ENCODE results near the gene GALNT4.

GALNT4 gene

DNA sequence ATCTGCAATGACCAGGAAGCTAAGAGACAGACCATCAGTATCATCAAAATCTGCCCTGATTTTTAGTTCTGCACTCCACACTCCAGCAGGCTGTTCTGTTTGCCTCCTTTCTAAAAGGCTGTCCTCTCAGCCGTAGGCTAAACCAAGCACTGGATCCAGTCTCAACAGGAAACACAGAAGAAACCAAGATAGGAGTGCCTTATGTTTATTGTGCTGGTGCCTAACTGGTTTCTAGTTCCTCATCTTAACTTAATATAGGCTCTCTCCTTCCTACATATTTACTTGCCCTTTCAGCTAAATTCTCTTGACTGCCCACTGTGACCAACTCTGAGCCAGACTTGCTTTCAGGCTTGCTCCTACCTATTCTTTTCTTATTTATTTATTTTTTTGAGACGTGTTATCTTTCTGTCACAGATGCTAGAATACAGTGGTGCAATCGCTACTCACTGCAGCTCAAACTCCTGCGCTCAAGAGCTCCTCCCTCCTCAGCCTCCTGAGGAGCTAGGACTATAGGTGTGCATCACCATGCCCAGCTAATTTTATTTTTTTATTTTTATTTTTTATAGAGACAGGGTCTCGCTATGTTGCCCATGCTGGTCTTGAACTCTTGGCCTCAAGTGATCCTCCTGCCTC is 30.8 kb downstream of the GALNT4 start:
- TF ChIP-seq ZNF274 (IDR thresholded peaks at IDR 0.05; ENCODE audit: low read depth, low read length), result no peak
- no peak overlapping the region for H3K4me3 ChIP-seq (ENCODE audit: low read length)

DNA sequence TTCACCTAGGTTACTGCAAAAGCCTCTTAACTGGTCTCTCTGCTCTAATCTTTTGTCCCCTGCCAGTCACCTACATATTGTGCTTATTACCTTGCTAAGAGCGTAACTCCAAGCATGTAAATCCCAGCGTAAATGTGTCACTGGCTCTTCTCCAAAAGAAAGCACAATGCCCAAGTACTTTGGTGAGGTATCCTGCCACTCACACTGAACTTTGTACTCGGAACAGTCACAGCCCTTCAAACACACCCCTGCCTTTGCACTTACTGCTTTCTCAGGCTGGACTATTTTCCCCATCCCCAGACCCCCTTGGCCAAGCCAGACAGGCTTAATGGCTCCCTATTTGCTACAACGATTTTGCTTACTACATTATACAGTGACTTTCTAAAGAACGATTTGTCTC is 31.7 kb downstream of the GALNT4 start:
- H3K4me3 ChIP-seq (ENCODE audit: low read length), result no peak overlapping the region
- TF ChIP-seq ZNF274 (IDR thresholded peaks at IDR 0.05; ENCODE audit: low read depth, low read length), result no peak

DNA sequence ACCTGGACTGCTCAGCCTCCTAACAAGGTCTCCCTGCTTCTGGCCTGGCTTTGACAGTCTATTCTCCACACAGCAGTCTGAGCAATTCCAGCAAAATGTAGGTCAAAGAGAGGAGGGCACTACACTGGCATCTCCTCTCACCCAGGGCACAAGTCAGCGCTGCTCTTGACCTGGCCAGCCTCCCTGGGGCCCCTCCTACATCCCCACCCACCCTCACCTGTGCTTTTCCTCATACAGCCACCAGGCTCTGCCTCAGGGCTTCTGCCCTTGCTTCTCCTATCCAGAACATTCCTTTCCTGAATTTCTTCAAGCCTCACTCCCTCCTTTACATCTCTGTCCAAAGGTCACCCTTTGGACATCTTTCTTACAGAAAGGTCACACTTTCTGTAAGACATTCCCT is 33.7 kb downstream of the GALNT4 start:
- no peak overlapping the region for H3K4me3 ChIP-seq (ENCODE audit: low read length)
- TF ChIP-seq ZNF274 (IDR thresholded peaks at IDR 0.05; ENCODE audit: low read depth, low read length), result no peak

DNA sequence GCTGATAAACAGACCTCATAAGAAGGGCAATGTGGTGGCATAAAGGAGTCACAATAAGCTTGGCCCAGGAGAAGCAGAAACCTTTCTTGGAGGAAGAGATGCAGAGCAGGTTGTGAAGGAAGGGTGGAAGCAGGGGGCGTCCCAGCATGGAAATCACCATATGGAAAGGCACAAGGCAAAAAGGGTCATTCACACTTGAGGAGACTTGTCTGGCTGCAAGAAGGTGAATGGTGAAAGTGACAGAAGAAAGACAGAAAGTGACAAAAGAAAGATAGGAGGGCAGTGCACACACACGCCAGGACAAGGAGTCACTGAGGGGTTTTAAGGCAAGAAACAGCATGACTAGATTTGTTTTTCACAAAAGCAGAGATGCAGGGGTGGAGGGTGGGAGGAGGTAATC is 38.3 kb downstream of the GALNT4 start:
- TF ChIP-seq ZNF274 (IDR thresholded peaks at IDR 0.05; ENCODE audit: low read depth, low read length), result no peak

DNA sequence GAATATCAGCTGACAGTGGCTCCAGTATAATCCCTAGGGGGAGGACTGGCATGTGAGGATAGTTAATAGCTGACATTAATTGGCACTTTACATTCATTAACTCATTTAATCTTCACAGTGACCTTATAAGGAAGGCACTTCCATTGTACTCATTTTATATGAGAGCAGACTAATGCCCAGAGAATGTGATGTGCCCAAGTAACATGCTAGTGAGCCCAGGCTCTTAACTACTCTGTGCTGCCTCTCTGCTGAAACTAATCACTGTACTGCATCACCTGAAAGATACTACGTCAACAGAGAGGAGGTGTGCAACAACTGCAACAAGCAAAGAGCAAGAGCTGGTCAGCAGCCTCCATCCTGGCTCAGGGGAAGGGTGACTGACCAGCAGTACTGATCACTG is 40.1 kb downstream of the GALNT4 start:
- no peak for TF ChIP-seq ZNF274 (IDR thresholded peaks at IDR 0.05; ENCODE audit: low read depth, low read length)

More for the DNA sequence above, 38.3 kb downstream of the GALNT4 start:
- H3K4me3 ChIP-seq (ENCODE audit: low read length), result no peak overlapping the region

DNA sequence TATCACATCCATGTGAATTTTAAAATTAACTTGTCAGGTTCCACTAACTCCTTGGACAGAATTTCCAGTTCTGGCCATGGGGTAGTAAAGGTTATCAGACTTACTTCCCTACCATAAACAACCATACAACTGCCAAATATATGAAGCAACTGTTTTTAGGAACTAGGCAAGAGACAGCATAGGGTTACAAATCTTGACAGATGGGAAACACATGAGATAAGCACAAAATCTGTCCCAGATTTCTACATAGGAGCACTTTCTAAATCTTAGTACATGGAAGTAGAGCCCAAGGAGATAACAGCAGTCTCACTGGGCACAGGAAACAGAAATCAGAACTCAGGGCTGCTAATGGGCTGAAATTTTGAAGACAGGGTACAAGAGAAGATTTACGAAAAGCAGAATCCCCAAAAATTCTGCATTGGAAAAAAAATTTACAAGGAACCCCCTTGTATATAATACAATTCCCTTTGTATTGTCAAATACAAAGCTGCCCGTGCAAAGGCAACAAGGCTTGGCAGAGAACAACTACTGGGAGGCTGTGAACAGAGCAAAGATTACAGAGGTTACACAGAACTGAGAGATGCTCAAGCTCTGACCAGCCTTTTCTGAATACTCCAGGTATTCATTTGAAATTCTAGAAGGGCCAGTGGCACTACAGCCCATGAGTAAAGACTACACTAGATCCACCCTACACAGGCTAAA is 43.2 kb downstream of the GALNT4 start:
- H3K4me3 ChIP-seq (ENCODE audit: low read length), result no peak overlapping the region
- no peak for TF ChIP-seq ZNF274 (IDR thresholded peaks at IDR 0.05; ENCODE audit: low read depth, low read length)

More for the DNA sequence above, 40.1 kb downstream of the GALNT4 start:
- no peak overlapping the region for H3K4me3 ChIP-seq (ENCODE audit: low read length)

DNA sequence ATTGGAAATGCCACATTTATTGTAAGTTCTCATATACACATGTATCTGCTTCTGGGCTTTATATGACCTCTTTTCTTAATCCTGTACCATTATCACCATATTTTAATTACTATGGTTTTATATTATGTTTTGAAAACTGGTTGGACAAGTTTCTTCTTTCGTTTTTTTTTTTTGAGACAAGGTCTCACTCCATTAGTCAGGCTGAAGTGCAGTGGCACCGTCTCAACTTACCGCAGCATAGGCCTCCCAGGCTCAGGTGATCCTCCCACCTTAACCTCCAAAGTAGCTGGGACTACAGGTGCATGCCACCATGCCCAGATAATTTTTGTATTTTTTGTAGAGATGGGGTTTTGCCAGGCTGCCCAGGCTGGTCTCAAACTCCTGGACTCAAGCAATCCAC is 44.6 kb downstream of the GALNT4 start:
- H3K4me3 ChIP-seq (ENCODE audit: low read length), result no peak overlapping the region
- no peak for TF ChIP-seq ZNF274 (IDR thresholded peaks at IDR 0.05; ENCODE audit: low read depth, low read length)

DNA sequence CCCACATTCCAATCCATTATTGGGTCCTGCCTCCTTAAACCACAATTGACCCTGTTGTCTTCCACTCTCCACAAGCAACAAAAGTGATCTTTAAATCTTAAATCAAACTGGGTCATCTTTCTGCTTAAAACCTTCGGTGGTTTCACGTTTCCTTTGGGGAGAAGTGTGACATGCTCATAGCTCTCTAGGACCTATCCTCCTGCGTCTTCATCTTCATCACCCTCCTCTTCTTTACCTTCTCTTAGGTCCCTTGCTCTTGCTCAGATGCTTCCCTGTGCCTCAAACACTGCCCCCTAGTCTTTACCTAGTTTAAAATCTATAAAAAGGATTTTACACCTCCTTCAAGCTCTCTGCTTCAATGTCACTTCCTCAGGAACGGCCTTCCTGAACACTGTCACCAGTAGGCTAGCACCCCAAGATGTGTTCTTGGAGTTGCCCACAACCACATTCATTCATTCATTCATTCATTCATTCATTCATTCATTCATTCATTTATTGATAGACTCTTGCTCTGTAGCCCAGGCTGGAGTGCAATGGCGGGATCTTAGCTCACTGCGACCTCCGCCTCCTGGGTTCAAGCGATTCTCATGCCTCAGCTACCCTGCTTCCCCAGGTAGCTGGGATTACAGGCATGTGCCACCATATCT is 46.8 kb downstream of the GALNT4 start:
- no peak for TF ChIP-seq ZNF274 (IDR thresholded peaks at IDR 0.05; ENCODE audit: low read depth, low read length)
- H3K4me3 ChIP-seq (ENCODE audit: low read length), result no peak overlapping the region

DNA sequence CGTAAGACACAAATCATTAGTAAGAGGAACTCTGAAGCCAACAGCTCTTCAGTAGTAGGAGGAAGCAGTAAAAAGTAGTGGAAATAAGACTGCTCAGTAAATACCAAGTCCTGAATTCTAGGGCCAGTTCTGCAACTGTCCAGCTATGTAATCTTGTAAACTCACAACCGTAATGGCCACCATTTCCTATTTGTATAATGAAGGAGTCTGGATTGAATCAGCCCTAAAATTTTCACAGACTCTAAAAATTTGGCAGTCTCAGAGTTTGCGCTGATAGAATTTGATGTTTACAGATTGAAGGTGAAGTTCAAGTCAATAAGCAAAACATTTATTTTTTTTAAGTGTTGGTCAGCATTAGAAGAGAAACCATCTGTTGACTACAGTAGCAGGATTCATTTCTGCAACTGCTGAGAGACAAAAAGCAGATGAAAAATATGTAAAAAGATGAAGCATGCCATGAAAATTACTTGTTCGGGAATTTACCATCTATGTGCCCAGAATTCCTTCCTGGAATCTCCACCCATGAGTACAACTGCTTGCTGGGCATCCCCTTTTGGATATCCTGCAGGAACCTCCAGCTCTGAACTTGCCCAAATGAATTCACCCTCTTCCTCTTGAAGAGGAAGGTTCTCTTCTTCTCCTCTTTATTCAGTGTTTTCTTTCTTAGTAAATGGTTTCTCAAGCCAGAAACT is 47.5 kb downstream of the GALNT4 start:
- H3K4me3 ChIP-seq (ENCODE audit: low read length), result no peak overlapping the region
- no peak for TF ChIP-seq ZNF274 (IDR thresholded peaks at IDR 0.05; ENCODE audit: low read depth, low read length)

DNA sequence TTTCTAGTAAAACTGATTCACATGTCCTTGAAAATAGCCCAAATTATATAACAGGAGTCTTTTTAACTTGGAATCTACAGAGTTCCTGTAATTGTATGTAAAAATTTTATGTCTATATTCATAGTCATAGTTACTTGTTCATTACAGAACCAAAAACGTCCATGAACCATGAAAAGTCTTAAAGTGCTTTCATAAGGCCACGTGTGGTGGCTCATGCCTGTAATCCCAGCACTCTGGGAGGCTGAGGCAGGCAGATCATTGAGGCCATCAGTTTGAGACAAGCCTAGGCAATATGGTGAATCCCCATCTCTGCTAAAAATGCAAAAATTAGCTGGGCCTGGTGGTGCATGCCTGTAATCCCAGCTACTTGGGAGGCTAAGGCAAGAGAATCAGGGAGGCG is 48.4 kb downstream of the GALNT4 start:
- no peak for TF ChIP-seq ZNF274 (IDR thresholded peaks at IDR 0.05; ENCODE audit: low read depth, low read length)
- H3K4me3 ChIP-seq (ENCODE audit: low read length), result no peak overlapping the region

DNA sequence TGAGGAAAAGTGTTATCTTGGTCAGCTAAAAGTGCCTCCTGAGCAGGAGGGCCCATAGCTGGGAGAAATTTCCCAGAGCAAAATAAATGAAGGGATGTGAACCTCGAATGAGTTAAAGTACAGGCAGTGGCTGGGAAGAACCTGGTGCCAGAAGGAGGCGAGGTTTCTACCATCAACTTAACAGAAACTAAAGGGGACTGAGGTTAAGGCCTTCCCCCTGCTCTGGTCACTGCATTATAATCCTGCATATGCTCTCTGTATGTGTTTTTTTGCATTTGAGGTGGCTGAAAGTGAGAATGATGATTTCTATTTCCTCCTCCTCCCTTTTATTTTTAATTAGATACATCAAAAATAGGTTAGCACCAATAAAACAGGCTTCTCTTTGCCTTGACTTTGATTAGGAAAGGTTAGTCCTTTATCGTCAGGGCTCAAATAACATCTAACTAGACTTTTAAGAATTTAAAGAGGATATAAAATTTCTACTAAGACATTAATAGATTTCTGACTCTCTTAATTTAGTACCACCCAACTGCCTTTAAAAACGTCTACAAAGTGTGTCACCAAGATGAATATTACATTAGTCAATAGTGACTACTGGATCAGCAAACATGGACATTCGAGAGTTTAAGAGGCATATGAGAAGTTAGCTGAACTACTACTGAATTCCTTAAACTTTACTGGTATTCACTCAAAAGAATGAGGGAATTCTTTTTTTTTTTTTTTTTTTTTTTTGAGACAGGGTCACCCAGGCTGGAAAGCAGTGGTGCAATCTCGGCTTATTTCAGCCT is 49.2 kb downstream of the GALNT4 start:
- TF ChIP-seq ZNF274 (IDR thresholded peaks at IDR 0.05; ENCODE audit: low read depth, low read length), result no peak
- no peak overlapping the region for H3K4me3 ChIP-seq (ENCODE audit: low read length)

DNA sequence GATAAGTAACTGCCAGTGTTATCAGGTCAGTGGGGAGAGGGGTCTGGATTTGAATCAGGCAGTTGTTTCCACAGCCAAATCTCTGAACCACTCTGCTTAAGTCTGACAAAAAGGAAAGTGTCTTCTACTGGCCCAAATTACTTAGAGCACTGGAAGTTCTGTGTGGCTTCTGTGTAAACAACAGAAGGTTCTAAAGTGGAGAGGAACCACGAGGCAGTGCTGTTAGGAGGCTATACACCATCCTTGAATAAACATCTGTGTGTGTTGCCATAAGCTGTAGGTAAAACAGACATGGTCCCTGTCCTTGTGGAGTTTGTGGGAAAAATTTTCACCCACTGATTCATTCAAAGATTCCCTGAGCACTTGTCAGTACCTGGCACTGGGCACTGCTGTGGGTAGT is 50.0 kb downstream of the GALNT4 start:
- H3K4me3 ChIP-seq (ENCODE audit: low read length), result no peak overlapping the region
- no peak for TF ChIP-seq ZNF274 (IDR thresholded peaks at IDR 0.05; ENCODE audit: low read depth, low read length)

Data from GM08714 (cell line).